ENCODE measurements around the gene LRRC46.

LRRC46 gene

GRCh38 chr17:47841488-47842291 lies 10.2 kb downstream of the LRRC46 start:
- DNase-seq (ENCODE audit: low spot score): no peak
- CTCF ChIA-PET: interaction anchor here (0.6 to 4.1 kb wide), 18 partner anchors 9 to 348 kb away, joined by 3 to 102 read pairs (median 4); partner anchors contain the start of genes CBX1, OSBPL7, PNPO and SP2
- H3K27ac ChIP-seq: peak overlapping the region; percentile 73
- TF ChIP-seq CTCF (conservative IDR thresholded peaks at IDR 0.05; ENCODE audit: low read depth): peak; percentile 11
- POLR2A ChIA-PET (ENCODE audit: low non-redundant PET): interaction anchor here (1.9 kb wide), 1 partner anchor 54 kb away, joined by 9 read pairs; the partner anchor contains the start of gene SP2

DNA sequence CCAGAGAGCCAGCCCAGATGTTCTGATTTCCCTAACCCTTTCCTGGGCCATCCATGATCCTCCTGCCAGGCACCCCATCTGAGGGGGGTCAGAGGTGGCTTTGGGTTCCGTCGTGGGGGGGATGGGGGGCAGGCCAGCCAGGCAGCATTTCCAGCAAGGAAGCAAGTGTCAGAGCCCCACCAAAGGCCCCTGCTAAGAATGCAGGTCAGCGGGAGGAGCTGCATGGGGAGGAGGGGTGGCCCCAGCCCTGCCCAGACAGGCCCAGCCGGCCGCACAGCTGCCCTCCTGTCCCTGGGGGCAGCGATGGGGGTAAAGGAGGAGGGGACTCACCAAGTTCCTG lies 11.9 kb downstream of the LRRC46 start:
- peak; percentile 68 for TF ChIP-seq CTCF (conservative IDR thresholded peaks at IDR 0.05; ENCODE audit: low read depth)
- peak overlapping the region; percentile 51 for H3K27ac ChIP-seq
- DNase-seq (ENCODE audit: low spot score): no peak
- POLR2A ChIA-PET (ENCODE audit: low non-redundant PET): interaction anchor here (1.0 kb wide), 1 partner anchor 46 kb away, joined by 4 read pairs; no protein-coding TSS in a partner anchor
- CTCF ChIA-PET: interaction anchor here (0.6 to 4.2 kb wide), 13 partner anchors 12 to 175 kb away, joined by 3 to 78 read pairs (median 5); partner anchors contain the start of genes PNPO and SP2

DNA sequence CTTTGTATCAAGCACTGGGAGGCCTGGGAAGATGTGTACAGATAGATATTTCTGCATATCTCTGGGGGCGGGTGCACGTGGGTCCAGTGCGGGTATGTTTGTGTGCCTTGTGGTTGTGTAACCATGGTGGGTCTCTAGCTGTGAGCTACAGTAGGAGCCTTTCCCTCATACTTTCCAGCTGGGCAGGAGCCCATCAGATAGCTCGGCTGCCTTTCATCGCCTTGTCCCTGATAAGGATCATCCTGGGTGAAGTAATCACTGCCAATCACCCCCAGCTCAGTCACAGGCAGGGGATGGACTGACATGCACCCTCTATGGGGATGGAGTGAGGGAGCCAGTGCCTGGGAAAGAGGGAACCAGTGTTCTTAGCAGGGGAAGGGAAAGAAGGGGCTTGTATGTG lies 12.8 kb downstream of the LRRC46 start:
- DNase-seq (ENCODE audit: low spot score): no peak
- H3K27ac ChIP-seq: peak overlapping the region; percentile 20
- CTCF ChIA-PET: interaction anchor here (0.6 to 4.2 kb wide), 5 partner anchors 13 to 51 kb away, joined by 3 to 77 read pairs (median 4); partner anchors contain the start of genes LRRC46 and MRPL10
- no peak for TF ChIP-seq CTCF (conservative IDR thresholded peaks at IDR 0.05; ENCODE audit: low read depth)
- POLR2A ChIA-PET (ENCODE audit: low non-redundant PET): no interaction called here

DNA sequence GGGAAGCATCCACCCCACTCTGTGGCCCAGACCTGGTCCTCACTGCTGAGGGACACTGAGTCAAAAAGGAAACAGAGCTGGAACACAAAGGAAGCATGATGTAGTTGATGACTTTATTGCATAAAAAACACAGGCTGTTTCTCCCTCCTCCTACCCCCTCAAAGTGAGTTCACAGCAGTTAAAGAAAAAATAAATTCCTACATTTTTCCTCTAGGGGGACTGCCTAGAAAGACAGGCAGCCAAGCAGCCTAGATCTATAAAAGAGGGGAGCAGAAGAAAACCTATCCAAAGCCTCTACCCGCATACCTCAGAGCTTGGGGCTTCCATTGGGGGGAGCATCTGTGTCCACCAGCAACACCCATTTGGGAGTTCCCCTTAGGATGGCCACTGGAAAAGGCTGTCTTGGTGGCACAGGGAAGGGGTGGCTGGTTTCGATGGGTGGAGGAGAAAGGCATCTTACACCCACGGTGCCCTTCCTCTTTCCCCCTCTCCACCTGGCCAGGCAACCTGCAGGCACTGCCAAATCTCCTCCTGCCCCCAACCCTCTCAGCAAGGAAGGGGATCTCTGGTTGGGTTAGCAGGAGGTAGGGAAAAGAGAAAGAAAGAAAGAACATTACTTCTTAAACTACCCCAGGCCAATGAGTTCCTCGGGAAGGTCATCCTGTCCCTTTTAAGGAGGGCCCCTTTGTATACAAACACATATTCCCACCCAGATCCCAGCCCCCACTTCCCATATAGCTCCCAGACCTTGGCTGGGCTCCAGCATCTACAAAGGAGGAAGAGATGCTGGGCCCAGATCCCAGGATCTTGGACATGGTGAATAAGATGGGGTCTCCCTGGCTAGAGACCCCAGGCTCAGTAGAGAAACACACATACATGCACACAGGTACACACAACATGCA lies 13.6 kb downstream of the LRRC46 start:
- peak overlapping the region; percentile 20 for H3K27ac ChIP-seq
- DNase-seq (ENCODE audit: low spot score): no peak
- TF ChIP-seq CTCF (conservative IDR thresholded peaks at IDR 0.05; ENCODE audit: low read depth): peak; percentile 37
- ChIA-PET POLR2A (ENCODE audit: low non-redundant PET) (no interaction called here), CTCF (interaction anchor here (0.5 to 4.2 kb wide), 7 partner anchors 13 to 66 kb away, joined by 3 to 77 read pairs (median 4); partner anchors contain the start of genes LRRC46 and MRPL10)

DNA sequence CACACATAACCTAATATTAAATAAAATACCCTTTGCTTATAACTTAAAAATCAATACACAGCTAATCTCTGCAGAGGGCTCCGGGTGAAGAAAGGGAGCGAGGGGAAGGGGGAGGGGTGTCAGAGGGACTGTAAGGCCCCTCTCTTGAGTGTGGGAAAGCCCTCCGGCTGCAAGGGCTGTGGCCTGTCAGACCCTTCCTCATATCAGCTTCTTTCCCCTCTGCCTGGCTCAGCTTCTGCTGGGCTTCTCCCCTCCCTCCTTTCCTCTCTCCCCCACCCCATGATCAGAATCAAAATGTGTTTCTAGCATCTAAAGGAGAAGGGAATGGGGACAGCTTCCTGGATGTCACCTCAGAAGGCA lies 14.2 kb downstream of the LRRC46 start:
- DNase-seq (ENCODE audit: low spot score): no peak
- POLR2A ChIA-PET (ENCODE audit: low non-redundant PET): no interaction called here
- CTCF ChIA-PET: interaction anchor here (3.7 to 4.2 kb wide), 2 partner anchors 39 to 44 kb away, joined by 15 to 77 read pairs; no protein-coding TSS in a partner anchor

More for the DNA sequence above, 14.2 kb downstream of the LRRC46 start:
- TF ChIP-seq CTCF (conservative IDR thresholded peaks at IDR 0.05; ENCODE audit: low read depth): no peak
- peak overlapping the region; percentile 17; the same call in 1 of the 2 replicates for H3K27ac ChIP-seq
